HUES6 (cell line): ENCODE data around the gene BDH1.
"Not testable (repeated sequence)": the region's sequence is repeated elsewhere in the genome, so short reads cannot be mapped to it uniquely, and the experiment has no call there.

Experiments
- H3K27ac ChIP-seq: 2 replicates; pipeline ENCODE4 v1.7.0; 2013; ENCODE audit warnings: low read depth, mild to moderate bottlenecking, low read length, inconsistent platforms
- H3K27me3 ChIP-seq: 2 replicates; pipeline ENCODE4 v1.6.1; 2013; ENCODE audit warnings: low read length; ENCODE audit not compliant: control insufficient read depth, insufficient read depth
- H3K36me3 ChIP-seq: 2 replicates; pipeline ENCODE4 v1.6.1; 2013; ENCODE audit warnings: low read length; ENCODE audit not compliant: control insufficient read depth, insufficient read depth
- H3K4me1 ChIP-seq: 2 replicates; pipeline ENCODE4 v1.6.1; 2013; ENCODE audit warnings: low read length; ENCODE audit not compliant: control insufficient read depth, insufficient read depth
- H3K4me3 ChIP-seq: 2 replicates; pipeline ENCODE4 v1.5.1; 2013; ENCODE audit warnings: low read depth, low read length
- H3K9ac ChIP-seq: one replicate; pipeline ENCODE4 v1.6.1; 2013; ENCODE audit warnings: mild to moderate bottlenecking, low read length
- H3K9me3 ChIP-seq: 2 replicates; pipeline ENCODE4 v1.6.1; 2013; ENCODE audit warnings: low read depth, low read length; ENCODE audit not compliant: control insufficient read depth, insufficient read depth

Gene BDH1

DNA sequence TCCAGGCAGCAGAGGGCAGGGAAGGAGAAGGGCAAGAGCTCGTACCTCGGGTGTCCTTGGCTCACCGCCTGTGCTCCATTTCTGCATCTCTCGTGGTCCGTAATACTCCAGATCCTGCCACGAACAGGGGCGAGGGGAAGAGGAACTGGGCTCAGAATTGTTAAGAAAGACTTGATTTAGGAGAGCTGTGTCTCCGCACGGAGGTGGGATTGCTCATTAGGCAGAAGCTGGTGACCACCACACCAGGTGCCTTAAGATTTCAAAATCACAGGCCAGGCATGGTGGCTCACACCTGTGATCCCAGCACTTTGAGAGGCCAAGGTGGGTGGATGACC lies 37.2 kb upstream of the BDH1 start:
- H3K9me3 ChIP-seq, result no peaks in the 10 kb centered on the region
- H3K36me3 ChIP-seq, result no peaks in the 10 kb centered on the region
- H3K4me1 ChIP-seq, result no peaks in the 10 kb centered on the region; the same call in 1 of the 2 replicates
- H3K9ac ChIP-seq, result no peak overlapping the region
- H3K27ac ChIP-seq, result no peak overlapping the region
- no peak overlapping the region for H3K4me3 ChIP-seq
- H3K27me3 ChIP-seq, result no peaks in the 10 kb centered on the region

DNA sequence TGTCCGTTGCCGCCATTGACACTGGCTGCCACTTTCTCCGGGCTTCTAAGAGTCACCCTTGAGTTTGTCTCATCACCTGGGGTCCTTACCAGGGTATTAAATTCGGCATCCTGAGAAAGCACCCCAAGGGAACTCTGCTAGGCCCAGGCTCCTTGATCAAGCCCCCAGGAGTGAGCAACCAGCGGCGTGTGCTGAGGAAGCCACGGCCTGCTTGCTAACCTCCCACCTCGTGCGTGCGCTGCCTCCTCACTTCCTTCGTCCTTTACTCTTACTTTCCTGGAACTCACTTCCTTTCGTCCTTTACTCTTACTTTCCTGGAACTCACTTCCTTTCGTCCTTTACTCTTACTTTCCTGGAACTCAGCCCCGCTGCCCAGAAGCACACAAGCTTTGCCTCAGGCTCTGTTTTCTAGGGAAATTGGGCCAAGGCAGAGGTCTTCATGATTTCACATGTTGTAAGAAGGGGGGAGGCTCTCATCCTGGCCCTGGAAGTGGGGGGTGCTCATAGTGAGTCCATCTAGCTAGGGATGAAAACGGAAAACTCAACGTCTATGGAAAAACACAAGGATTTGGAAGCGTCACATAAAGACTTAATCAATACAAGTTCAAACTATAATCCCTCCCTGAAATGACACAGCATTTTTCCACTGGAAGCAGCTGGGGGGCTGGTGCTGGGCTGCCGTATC lies 36.7 kb upstream of the BDH1 start:
- Histone ChIP-seq H3K4me3 (no peak overlapping the region), H3K9me3 (no peaks in the 10 kb centered on the region), H3K9ac (no peak overlapping the region)

GRCh38 chr3:197591816-197592215 lies 36.0 kb upstream of the BDH1 start:
- Histone ChIP-seq H3K36me3 (no peaks in the 10 kb centered on the region), H3K27me3 (no peaks in the 10 kb centered on the region), H3K4me3 (no peak overlapping the region), H3K9ac (no peak overlapping the region), H3K4me1 (no peaks in the 10 kb centered on the region; the same call in 1 of the 2 replicates), H3K9me3 (no peaks in the 10 kb centered on the region), H3K27ac (no peak overlapping the region)

More for the DNA sequence above, 36.7 kb upstream of the BDH1 start:
- Histone ChIP-seq H3K27ac (no peak overlapping the region), H3K36me3 (no peaks in the 10 kb centered on the region), H3K4me1 (no peaks in the 10 kb centered on the region; the same call in 1 of the 2 replicates), H3K27me3 (no peaks in the 10 kb centered on the region)

DNA sequence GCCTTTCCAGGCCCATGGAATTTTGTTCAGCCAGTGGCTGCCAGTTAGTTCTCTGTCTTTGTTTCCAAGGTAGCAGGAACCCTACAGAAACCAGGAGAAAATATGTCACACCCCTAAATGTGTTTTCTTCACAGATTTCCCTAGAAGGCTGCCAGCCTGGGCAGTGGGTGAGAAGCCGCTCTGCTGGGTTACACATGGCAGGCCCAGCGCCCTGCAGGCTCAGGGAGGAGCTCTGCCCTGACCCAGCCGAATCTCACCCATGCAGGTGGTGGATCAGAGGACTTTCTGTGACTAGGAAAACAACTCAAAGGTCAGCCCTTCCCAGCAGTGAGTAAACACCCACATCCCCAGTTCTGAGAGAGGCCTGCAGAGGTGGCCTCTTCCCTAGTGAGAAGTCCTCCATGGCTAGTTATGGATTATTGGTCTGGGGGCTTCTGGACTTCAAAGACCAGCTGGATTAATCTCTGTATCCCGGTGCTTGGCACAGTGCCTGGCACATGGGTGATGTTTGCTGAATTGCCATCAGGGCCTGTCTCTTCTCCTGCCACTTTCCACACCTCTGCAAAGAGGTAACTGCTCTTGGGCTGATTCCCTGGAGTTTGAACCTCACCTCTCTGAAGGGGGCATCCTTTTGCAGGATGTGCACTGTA lies 34.7 kb upstream of the BDH1 start:
- Histone ChIP-seq H3K27ac (no peak overlapping the region), H3K9me3 (no peaks in the 10 kb centered on the region), H3K27me3 (no peaks in the 10 kb centered on the region), H3K4me3 (no peak overlapping the region), H3K9ac (no peak overlapping the region), H3K4me1 (no peaks in the 10 kb centered on the region; the same call in 1 of the 2 replicates), H3K36me3 (no peaks in the 10 kb centered on the region)

- Histone ChIP-seq H3K27ac (no peak overlapping the region), H3K9me3 (no peaks in the 10 kb centered on the region), H3K4me3 (no peak overlapping the region), H3K27me3 (no peaks in the 10 kb centered on the region), H3K4me1 (no peaks in the 10 kb centered on the region; the same call in 1 of the 2 replicates), H3K9ac (no peak overlapping the region), H3K36me3 (no peaks in the 10 kb centered on the region)
Observed at GRCh38 chr3:197589545-197589944, 33.8 kb upstream of the BDH1 start.

- not testable (repeated sequence) for H3K4me3 ChIP-seq, H3K36me3 ChIP-seq, H3K9ac ChIP-seq, H3K27me3 ChIP-seq, H3K4me1 ChIP-seq, H3K9me3 ChIP-seq, H3K27ac ChIP-seq
Observed at GRCh38 chr3:197586768-197587167, 31.0 kb upstream of the BDH1 start.

GRCh38 chr3:197586181-197586580 lies 30.4 kb upstream of the BDH1 start:
- H3K4me1 ChIP-seq, result no peaks in the 10 kb centered on the region
- no peaks in the 10 kb centered on the region for H3K9me3 ChIP-seq
- H3K36me3 ChIP-seq, result no peaks in the 10 kb centered on the region
- no peaks in the 10 kb centered on the region for H3K27me3 ChIP-seq
- H3K4me3 ChIP-seq, result no peak overlapping the region
- no peak overlapping the region for H3K27ac ChIP-seq
- no peak overlapping the region for H3K9ac ChIP-seq

DNA sequence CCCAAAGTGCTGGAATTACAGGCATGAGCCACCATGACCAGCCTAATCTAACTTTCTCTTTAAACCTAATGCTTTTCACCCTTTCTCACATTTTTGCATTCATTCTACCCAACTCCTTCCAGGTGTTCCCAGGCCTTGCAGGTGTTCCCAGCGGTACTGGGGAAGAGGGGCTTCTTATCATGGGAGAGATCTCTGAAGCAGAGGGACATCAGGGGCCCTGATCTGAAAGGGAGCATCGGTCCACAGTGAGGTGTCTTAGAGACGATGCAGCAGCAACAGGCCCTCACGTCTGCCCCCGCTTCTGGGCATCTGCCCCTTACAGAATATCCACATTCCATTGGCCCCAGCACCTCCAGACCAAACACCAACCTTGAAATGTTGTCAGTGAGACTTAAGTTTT lies 29.0 kb upstream of the BDH1 start:
- H3K4me1 ChIP-seq, result peaks cover 9% of the 10 kb centered on the region
- no peaks in the 10 kb centered on the region for H3K27me3 ChIP-seq
- no peak overlapping the region for H3K27ac ChIP-seq
- no peaks in the 10 kb centered on the region for H3K36me3 ChIP-seq
- H3K4me3 ChIP-seq, result no peak overlapping the region
- H3K9me3 ChIP-seq, result peaks cover under 1% of the 10 kb centered on the region; the same call in 1 of the 2 replicates
- H3K9ac ChIP-seq, result no peak overlapping the region

DNA sequence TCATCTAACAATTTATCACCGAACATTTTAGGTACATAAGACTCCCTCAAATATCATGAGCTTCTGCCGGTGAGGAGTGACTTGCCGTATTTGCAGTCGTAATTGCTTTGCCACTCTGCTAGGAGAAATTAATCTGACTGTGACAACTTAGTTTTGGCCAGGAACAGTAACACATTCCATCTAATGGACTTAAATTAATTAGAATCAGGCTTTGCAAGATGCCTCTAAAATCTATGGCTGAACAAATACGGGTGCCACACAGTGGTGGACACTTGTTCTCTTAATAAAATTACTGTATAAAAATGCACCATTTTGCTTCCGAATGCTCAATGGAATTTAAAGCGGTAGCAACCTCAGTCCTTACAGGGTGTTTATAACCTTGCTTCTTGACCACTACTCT lies 27.6 kb upstream of the BDH1 start:
- Histone ChIP-seq H3K27me3 (no peaks in the 10 kb centered on the region), H3K36me3 (no peaks in the 10 kb centered on the region), H3K9ac (no peak overlapping the region), H3K4me1 (peaks cover 11% of the 10 kb centered on the region), H3K27ac (no peak overlapping the region), H3K9me3 (peaks cover 7% of the 10 kb centered on the region; the same call in 1 of the 2 replicates), H3K4me3 (no peak overlapping the region)

DNA sequence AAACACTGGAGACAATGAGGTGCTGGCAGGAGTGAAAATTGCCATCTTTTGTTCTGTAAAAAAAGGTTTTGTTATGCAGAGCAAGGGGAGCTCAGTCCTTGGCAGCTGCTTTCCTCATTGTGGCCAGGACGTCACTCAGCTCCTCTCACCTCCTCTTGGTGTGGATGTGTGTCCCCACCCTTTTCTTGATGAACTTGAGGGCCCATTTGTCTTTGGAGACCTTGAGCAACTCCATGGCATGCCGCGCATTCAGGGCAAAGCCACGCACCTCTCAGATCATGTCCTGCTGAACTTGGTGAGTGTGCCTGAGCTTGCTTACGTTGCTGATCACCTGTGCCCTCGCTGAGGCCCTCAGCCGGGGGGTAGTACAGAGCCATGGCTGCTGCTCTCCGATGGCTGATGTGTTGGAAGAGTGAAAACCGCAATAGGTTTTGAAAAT lies 24.5 kb upstream of the BDH1 start:
- peak overlapping the region; percentile 74; the same call in 1 of the 2 replicates for H3K27ac ChIP-seq
- no peak overlapping the region for H3K4me3 ChIP-seq
- H3K36me3 ChIP-seq, result no peaks in the 10 kb centered on the region

DNA sequence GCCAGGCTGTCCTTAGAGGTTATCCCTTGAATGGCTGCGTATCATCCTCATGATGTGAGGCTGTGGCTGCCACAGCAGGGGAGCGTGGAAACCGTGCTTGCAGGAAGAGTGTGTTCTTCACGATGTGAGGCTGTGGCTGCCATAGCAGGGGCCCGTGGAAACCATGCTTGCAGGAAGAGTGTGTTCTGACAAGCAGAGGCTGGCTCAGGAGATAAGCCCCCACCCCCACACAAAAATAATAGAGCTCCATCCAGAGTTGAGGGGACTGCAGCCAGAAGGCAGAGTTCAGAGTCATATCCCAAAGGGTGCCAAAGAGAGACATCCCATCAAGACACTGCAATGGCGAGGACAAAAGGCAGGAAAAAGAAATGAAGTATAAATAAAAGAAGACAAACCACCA lies 22.6 kb upstream of the BDH1 start:
- Histone ChIP-seq H3K9me3 (peaks cover 7% of the 10 kb centered on the region; the same call in 1 of the 2 replicates), H3K9ac (no peak overlapping the region), H3K36me3 (no peaks in the 10 kb centered on the region), H3K27ac (no peak overlapping the region), H3K4me3 (no peak overlapping the region), H3K27me3 (no peaks in the 10 kb centered on the region), H3K4me1 (peaks cover 54% of the 10 kb centered on the region)

More for the DNA sequence above, 24.5 kb upstream of the BDH1 start:
- Histone ChIP-seq H3K9ac (peak overlapping the region; percentile 48), H3K4me1 (peaks cover 36% of the 10 kb centered on the region), H3K9me3 (peaks cover 7% of the 10 kb centered on the region; the same call in 1 of the 2 replicates), H3K27me3 (no peaks in the 10 kb centered on the region)
